DOHH2 (cell line): Measurements from ENCODE around the gene CALHM4.

Experiments
- H3F3A ChIP-seq: fragments of 200-600 bp; sonication (generic), shearing (Covaris generic); 2 replicates; pipeline ENCODE4 v1.6.0; 2016; ENCODE audit warnings: antibody characterized with exemption, mild to moderate bottlenecking; ENCODE audit not compliant: control insufficient read depth, insufficient read depth
- H3K27ac ChIP-seq: fragments of 200-600 bp; sonication (generic); 2 replicates; pipeline ENCODE4 v1.5.1; 2014; ENCODE audit warnings: low read depth, mild to moderate bottlenecking, low read length, moderate library complexity
- H3K27me3 ChIP-seq: fragments of 200-600 bp; sonication (generic); 2 replicates; pipeline ENCODE4 v1.6.1; 2014; ENCODE audit warnings: mild to moderate bottlenecking, low read length, mixed read lengths; ENCODE audit not compliant: control insufficient read depth
- H3K36me3 ChIP-seq: fragments of 200-600 bp; sonication (generic); 2 replicates; pipeline ENCODE4 v1.6.1; 2014; ENCODE audit warnings: mild to moderate bottlenecking, low read length, moderate library complexity, mixed read lengths; ENCODE audit not compliant: control insufficient read depth
- H3K4me1 ChIP-seq: fragments of 200-600 bp; sonication (generic); 2 replicates; pipeline ENCODE4 v1.6.1; 2014; ENCODE audit warnings: mild to moderate bottlenecking, low read length, mixed read lengths; ENCODE audit not compliant: control insufficient read depth
- H3K4me2 ChIP-seq: fragments of 200-600 bp; sonication (generic); 2 replicates; pipeline ENCODE4 v1.6.0; 2014; ENCODE audit warnings: mild to moderate bottlenecking, low read length, moderate library complexity
- H3K4me3 ChIP-seq: fragments of 200-600 bp; sonication (generic); 2 replicates; pipeline ENCODE4 v1.5.1; 2014; ENCODE audit warnings: mild to moderate bottlenecking, low read length, mixed read lengths
- H3K79me2 ChIP-seq: fragments of 200-600 bp; sonication (generic); 2 replicates; pipeline ENCODE4 v1.6.1; 2014; ENCODE audit warnings: mild to moderate bottlenecking, low read length, mixed read lengths; ENCODE audit not compliant: control insufficient read depth
- H3K9me2 ChIP-seq: fragments of 200-600 bp; sonication (generic); replicated peaks from 2 replicates; pipeline ENCODE4 v1.6.1; 2014; ENCODE audit warnings: mild to moderate bottlenecking, low read length, mixed read lengths; ENCODE audit not compliant: control insufficient read depth
- H3K9me3 ChIP-seq: fragments of 200-600 bp; sonication (generic); 2 replicates; pipeline ENCODE4 v1.6.1; 2014; ENCODE audit warnings: antibody characterized with exemption, low read length, mixed read lengths; ENCODE audit not compliant: control insufficient read depth, insufficient read depth
- H4K20me1 ChIP-seq: fragments of 200-600 bp; sonication (generic); 2 replicates; pipeline ENCODE4 v1.6.0; 2014; ENCODE audit warnings: low read depth, mild to moderate bottlenecking, antibody characterized with exemption, low read length, moderate library complexity; ENCODE audit not compliant: control insufficient read depth, insufficient read depth
- EZH2phosphoT487 ChIP-seq: fragments of 200-600 bp; sonication (generic); IDR thresholded peaks from 2 replicates; pipeline ENCODE4 v1.6.1; 2017; ENCODE audit warnings: borderline replicate concordance, mild to moderate bottlenecking, antibody characterized with exemption, low read length, moderate library complexity, mixed read lengths
- TF ChIP-seq, protein P1 (sequence below): fragments of 200-600 bp; sonication (generic); IDR thresholded peaks from one replicate; pipeline ENCODE4 v1.5.1; 2014; ENCODE audit warnings: antibody characterized with exemption, mild to moderate bottlenecking, low read depth, low read length; ENCODE audit not compliant: poor library complexity, severe bottlenecking

The CALHM4 gene

DNA sequence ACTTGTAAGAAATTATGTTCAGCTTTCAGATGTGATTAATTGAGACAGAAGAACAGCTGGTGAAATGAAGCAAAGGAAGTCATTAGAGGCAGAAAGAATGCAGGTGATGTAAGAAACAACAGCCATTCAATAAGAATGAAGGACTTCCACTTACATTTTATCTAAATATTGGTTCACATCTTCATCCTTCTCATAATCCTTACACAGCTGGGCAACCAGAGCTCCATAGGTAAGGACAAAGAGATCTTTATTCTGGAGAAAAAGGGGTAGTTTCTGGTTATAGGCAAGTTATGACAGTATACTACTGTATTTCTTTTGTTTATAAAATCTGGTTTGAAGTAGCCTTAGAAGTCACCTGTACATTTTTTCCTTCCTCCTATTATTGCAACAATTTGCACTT is 10.4 kb upstream of the CALHM4 start:
- no peaks in the 10 kb centered on the region for H3K79me2 ChIP-seq
- no peak overlapping the region for H3K4me3 ChIP-seq
- no peak for TF ChIP-seq EZH2phosphoT487
- TF ChIP-seq, protein P1, sequence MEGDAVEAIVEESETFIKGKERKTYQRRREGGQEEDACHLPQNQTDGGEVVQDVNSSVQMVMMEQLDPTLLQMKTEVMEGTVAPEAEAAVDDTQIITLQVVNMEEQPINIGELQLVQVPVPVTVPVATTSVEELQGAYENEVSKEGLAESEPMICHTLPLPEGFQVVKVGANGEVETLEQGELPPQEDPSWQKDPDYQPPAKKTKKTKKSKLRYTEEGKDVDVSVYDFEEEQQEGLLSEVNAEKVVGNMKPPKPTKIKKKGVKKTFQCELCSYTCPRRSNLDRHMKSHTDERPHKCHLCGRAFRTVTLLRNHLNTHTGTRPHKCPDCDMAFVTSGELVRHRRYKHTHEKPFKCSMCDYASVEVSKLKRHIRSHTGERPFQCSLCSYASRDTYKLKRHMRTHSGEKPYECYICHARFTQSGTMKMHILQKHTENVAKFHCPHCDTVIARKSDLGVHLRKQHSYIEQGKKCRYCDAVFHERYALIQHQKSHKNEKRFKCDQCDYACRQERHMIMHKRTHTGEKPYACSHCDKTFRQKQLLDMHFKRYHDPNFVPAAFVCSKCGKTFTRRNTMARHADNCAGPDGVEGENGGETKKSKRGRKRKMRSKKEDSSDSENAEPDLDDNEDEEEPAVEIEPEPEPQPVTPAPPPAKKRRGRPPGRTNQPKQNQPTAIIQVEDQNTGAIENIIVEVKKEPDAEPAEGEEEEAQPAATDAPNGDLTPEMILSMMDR, result no peak
- H3K36me3 ChIP-seq, result no peaks in the 10 kb centered on the region
- H3K9me2 ChIP-seq, result no peaks in the 10 kb centered on the region
- no peaks in the 10 kb centered on the region for H4K20me1 ChIP-seq
- H3K4me2 ChIP-seq, result no peak overlapping the region
- H3K27me3 ChIP-seq, result peaks cover 17% of the 10 kb centered on the region
- H3F3A ChIP-seq, result no peaks in the 10 kb centered on the region
- no peak overlapping the region for H3K27ac ChIP-seq
- no peaks in the 10 kb centered on the region for H3K9me3 ChIP-seq
- no peaks in the 10 kb centered on the region for H3K4me1 ChIP-seq

DNA sequence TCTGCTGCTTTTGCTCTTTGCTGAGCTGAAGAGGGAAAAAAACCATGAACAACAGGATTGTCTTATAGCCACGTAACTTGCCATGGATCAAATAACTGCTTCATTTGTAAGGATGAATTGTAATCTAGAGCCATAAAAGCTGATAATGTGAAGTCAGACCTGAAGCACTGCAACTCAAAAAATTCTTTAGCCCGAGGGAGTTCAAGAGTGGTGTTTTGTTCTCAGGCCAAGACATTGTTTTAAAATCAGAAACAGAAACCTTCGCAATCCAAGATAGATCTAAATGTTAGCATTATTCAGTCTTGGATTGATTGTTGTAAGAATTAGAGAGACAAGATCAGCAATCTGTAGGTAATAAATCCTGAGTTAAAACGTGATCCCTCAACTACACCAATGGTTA is 7.9 kb upstream of the CALHM4 start, which contains the start of gene TRAPPC3L:
Gene TRAPPC3L (minus strand): TSS at position 34 of the 400 bp plus-strand sequence. CDS start 170 bp downstream, outside the sequence.
- H4K20me1 ChIP-seq, result no peaks in the 10 kb centered on the region
- no peaks in the 10 kb centered on the region for H3K9me2 ChIP-seq
- H3K79me2 ChIP-seq, result no peaks in the 10 kb centered on the region
- no peaks in the 10 kb centered on the region for H3K4me1 ChIP-seq
- no peaks in the 10 kb centered on the region for H3F3A ChIP-seq
- no peaks in the 10 kb centered on the region for H3K9me3 ChIP-seq
- no peak within 1 kb of the TSS for H3K27ac ChIP-seq
- no peaks in the 10 kb centered on the region for H3K36me3 ChIP-seq
- TF ChIP-seq, protein P1, result no peak
- TF ChIP-seq EZH2phosphoT487, result no peak
- no peak within 1 kb of the TSS for H3K4me3 ChIP-seq
- no peak within 1 kb of the TSS for H3K4me2 ChIP-seq
- peaks cover 19% of the 10 kb centered on the region for H3K27me3 ChIP-seq

DNA sequence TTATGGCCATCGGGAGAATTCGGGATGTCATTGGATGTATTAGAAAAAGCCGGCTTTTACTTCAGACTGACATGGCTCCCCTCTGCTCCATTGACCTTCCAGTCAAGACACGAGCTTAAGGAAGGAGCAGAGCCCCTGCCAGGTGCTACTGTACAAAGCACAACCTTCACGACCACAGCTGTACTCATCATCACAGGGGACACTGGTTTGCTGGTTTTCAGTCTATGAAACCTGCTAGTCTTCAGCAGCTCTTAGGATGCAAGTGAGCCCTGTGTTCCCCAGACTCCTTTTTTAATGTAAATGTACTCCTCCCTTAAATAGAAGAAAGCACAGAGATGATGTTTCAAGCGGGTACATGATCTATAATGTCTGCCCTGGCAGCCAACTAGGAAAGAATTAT is 6.2 kb upstream of the CALHM4 start:
- no peaks in the 10 kb centered on the region for H3K79me2 ChIP-seq
- no peaks in the 10 kb centered on the region for H3K4me1 ChIP-seq
- H3K27me3 ChIP-seq, result peaks cover 11% of the 10 kb centered on the region
- TF ChIP-seq EZH2phosphoT487, result no peak
- TF ChIP-seq, protein P1, result no peak
- no peaks in the 10 kb centered on the region for H3K36me3 ChIP-seq
- H3K9me2 ChIP-seq, result no peaks in the 10 kb centered on the region
- no peaks in the 10 kb centered on the region for H3K9me3 ChIP-seq
- no peak overlapping the region for H3K27ac ChIP-seq
- no peaks in the 10 kb centered on the region for H3F3A ChIP-seq
- H4K20me1 ChIP-seq, result no peaks in the 10 kb centered on the region
- H3K4me2 ChIP-seq, result no peak overlapping the region
- no peak overlapping the region for H3K4me3 ChIP-seq
